Measurements from ENCODE around the gene RPL32. TPM values are rescaled to one million over a fixed set of nuclear protein-coding genes. Genes with fewer than 3 reads are reported as not detected.
A peak's percentile ranks its signal among the peaks of the same experiment; 100 is the strongest.
"Not testable (repeated sequence)": the region's sequence is repeated elsewhere in the genome, so short reads cannot be mapped to it uniquely, and the experiment has no call there.

RPL32 gene
- total and polyA plus RNA-seq, 2 donors from 2014 or later, result 1,227 to 2,612 TPM

DNA sequence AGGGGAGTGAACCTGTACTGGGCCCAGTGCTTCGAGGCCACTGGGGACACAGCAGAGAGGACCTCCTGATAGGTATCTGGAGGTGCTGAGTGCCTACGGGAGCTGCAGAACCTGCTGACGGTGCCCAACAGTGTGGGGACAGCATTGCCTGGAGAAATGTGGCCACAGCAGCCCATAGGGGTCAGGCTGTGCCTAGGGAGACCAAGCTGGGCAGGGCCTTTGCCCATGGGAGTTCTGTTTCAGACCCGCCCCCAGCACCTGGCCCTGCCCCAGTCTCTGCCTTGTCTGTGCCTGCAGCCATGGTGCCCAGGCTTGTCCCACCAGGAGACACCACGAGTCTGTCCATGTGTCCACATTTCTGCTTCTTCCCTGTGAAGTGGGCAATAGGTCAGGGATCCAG lies 15.3 kb upstream of the RPL32 start:
- Histone ChIP-seq H3K27me3 (ENCODE audit: control insufficient read depth, insufficient read depth, low read length) (no peaks in the 10 kb centered on the region), H3K4me1 (ENCODE audit: control insufficient read depth in 2 of 3, insufficient read depth in 2 of 3, low read depth in 1 of 3, low read length in 3 of 3) (no peaks in the 10 kb centered on the region), H3K36me3 (ENCODE audit: control insufficient read depth in 2 of 3, insufficient read depth in 3 of 3, low read length in 3 of 3) (no peaks in the 10 kb centered on the region), H3K27ac (ENCODE audit: low read depth in 2 of 2, low read length in 2 of 2) (no peak overlapping the region), H3K9ac (ENCODE audit: low read length in 3 of 3) (no peak overlapping the region), H3K9me3 (ENCODE audit: control insufficient read depth in 2 of 3, insufficient read depth in 1 of 3, low read length in 3 of 3) (no peaks in the 10 kb centered on the region), H3K4me3 (ENCODE audit: low read length in 3 of 3) (no peak overlapping the region)
- FAIRE-seq (no peak), DNase-seq (no peak)
- TF ChIP-seq, protein P1, sequence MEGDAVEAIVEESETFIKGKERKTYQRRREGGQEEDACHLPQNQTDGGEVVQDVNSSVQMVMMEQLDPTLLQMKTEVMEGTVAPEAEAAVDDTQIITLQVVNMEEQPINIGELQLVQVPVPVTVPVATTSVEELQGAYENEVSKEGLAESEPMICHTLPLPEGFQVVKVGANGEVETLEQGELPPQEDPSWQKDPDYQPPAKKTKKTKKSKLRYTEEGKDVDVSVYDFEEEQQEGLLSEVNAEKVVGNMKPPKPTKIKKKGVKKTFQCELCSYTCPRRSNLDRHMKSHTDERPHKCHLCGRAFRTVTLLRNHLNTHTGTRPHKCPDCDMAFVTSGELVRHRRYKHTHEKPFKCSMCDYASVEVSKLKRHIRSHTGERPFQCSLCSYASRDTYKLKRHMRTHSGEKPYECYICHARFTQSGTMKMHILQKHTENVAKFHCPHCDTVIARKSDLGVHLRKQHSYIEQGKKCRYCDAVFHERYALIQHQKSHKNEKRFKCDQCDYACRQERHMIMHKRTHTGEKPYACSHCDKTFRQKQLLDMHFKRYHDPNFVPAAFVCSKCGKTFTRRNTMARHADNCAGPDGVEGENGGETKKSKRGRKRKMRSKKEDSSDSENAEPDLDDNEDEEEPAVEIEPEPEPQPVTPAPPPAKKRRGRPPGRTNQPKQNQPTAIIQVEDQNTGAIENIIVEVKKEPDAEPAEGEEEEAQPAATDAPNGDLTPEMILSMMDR (IDR thresholded peaks at IDR 0.05; ENCODE audit: borderline replicate concordance, extremely low read depth, insufficient read depth), result no peak
- intact Hi-C loops (cut with DNase I), result no loop called here

DNA sequence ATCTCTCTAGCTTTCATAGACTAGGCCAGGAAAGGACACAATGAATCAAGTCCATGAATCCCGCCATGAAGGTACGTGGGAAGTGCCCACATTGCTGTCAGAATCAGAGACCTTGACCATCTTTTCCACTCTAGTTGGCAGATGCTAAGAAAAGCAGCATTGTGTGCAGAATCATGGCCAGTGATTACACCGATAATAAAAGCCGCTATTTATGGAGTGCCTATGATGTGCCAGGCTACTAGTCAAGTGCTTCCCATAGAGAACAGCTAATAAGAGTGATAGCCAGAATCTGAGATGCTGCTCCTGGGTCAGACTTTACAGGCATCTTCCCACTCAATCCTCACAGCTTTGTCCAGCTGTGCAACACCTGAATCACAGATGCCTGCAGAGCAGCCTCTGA lies 13.2 kb upstream of the RPL32 start:
- H3K27ac ChIP-seq (ENCODE audit: low read depth in 2 of 2, low read length in 2 of 2), result no peak overlapping the region
- H3K36me3 ChIP-seq (ENCODE audit: control insufficient read depth in 2 of 3, insufficient read depth in 3 of 3, low read length in 3 of 3), result no peaks in the 10 kb centered on the region
- H3K9me3 ChIP-seq (ENCODE audit: control insufficient read depth in 2 of 3, insufficient read depth in 1 of 3, low read length in 3 of 3), result no peaks in the 10 kb centered on the region
- H3K27me3 ChIP-seq (ENCODE audit: control insufficient read depth, insufficient read depth, low read length), result no peaks in the 10 kb centered on the region
- TF ChIP-seq, protein P1 (IDR thresholded peaks at IDR 0.05; ENCODE audit: borderline replicate concordance, extremely low read depth, insufficient read depth), result no peak
- FAIRE-seq (no peak), DNase-seq (peak in 2 of 5 donors; percentile 35 to 37)
- H3K4me1 ChIP-seq (ENCODE audit: control insufficient read depth in 2 of 3, insufficient read depth in 2 of 3, low read depth in 1 of 3, low read length in 3 of 3), result no peaks in the 10 kb centered on the region
- no peak overlapping the region for H3K9ac ChIP-seq (ENCODE audit: low read length in 3 of 3)
- no peak overlapping the region for H3K4me3 ChIP-seq (ENCODE audit: low read length in 3 of 3)
- intact Hi-C loops (cut with DNase I), result no loop called here

DNA sequence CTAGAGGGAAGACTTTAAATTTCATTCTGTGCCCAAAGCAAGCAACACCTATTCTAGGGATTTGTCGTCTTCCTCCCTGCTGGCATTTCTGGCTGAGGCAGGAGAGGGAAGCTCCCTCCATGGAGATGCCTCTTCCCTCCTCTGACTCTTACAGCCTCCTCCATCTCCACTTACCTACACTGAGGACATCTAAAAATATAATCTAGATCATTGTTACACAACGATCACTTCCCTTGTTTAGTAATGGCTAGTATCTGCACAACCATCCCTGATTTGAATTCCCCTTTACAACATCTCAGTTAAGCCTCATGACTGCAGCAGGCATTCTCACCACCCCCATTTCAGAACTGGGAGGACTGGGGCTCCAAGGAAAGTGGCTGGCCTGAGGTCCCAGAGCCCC lies 12.5 kb upstream of the RPL32 start:
- FAIRE-seq; H3K4me1 ChIP-seq (ENCODE audit: control insufficient read depth in 2 of 3, insufficient read depth in 2 of 3, low read depth in 1 of 3, low read length in 3 of 3); H3K36me3 ChIP-seq (ENCODE audit: control insufficient read depth in 2 of 3, insufficient read depth in 3 of 3, low read length in 3 of 3); DNase-seq; intact Hi-C loops (cut with DNase I); H3K9ac ChIP-seq (ENCODE audit: low read length in 3 of 3); H3K27me3 ChIP-seq (ENCODE audit: control insufficient read depth, insufficient read depth, low read length); H3K27ac ChIP-seq (ENCODE audit: low read depth in 2 of 2, low read length in 2 of 2); H3K4me3 ChIP-seq (ENCODE audit: low read length in 3 of 3); H3K9me3 ChIP-seq (ENCODE audit: control insufficient read depth in 2 of 3, insufficient read depth in 1 of 3, low read length in 3 of 3): not testable (repeated sequence)

DNA sequence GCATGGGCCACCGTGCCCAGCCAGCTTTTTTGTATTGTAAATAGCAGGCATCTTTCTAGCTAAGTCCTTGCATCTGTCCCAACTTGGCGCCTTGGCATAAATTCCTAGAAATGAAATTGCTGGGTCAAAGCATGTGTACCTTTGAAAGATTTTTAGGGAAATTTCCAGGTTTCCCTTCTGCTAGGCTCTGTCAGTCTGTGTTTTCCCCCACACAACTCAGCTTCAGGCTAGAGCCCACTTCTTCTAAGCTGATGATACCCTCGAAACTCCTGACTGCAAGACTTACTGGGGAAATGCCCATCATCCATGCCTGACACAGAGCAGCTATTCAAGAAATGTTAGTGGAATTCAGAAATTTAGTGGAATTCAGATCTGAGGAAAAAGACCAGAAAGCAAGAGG lies 10.8 kb upstream of the RPL32 start:
- no peaks in the 10 kb centered on the region for H3K4me1 ChIP-seq (ENCODE audit: control insufficient read depth in 2 of 3, insufficient read depth in 2 of 3, low read depth in 1 of 3, low read length in 3 of 3)
- FAIRE-seq, result no peak
- H3K9ac ChIP-seq (ENCODE audit: low read length in 3 of 3), result no peak overlapping the region
- DNase-seq, result no peak
- TF ChIP-seq, protein P1 (IDR thresholded peaks at IDR 0.05; ENCODE audit: borderline replicate concordance, extremely low read depth, insufficient read depth), result no peak
- H3K9me3 ChIP-seq (ENCODE audit: control insufficient read depth in 2 of 3, insufficient read depth in 1 of 3, low read length in 3 of 3), result no peaks in the 10 kb centered on the region
- intact Hi-C loops (cut with DNase I), result no loop called here
- no peaks in the 10 kb centered on the region for H3K36me3 ChIP-seq (ENCODE audit: control insufficient read depth in 2 of 3, insufficient read depth in 3 of 3, low read length in 3 of 3)
- no peak overlapping the region for H3K27ac ChIP-seq (ENCODE audit: low read depth in 2 of 2, low read length in 2 of 2)
- no peaks in the 10 kb centered on the region for H3K27me3 ChIP-seq (ENCODE audit: control insufficient read depth, insufficient read depth, low read length)
- no peak overlapping the region for H3K4me3 ChIP-seq (ENCODE audit: low read length in 3 of 3)

Measured in kidney (tissue), 14 donors.